HepG2 (cell line): ENCODE data around the gene CYSRT1. TPM values are rescaled to one million over a fixed set of nuclear protein-coding genes. Genes with fewer than 3 reads are reported as not detected.

Experiments used
- GATAD1 ChIP-seq: IDR thresholded peaks from 2 replicates; pipeline ENCODE4 v1.6.1; 2016; ENCODE audit warnings: missing genetic modification reagents, missing compliant biosample characterization
- SKI ChIP-seq: fragments of 450-650 bp; IDR thresholded peaks from one replicate; pipeline ENCODE4 v1.6.1; 2018; ENCODE audit warnings: mild to moderate bottlenecking; ENCODE audit not compliant: partially characterized antibody
- UBTF ChIP-seq: sonication (generic); formaldehyde crosslinking; IDR thresholded peaks from 2 replicates; pipeline ENCODE4 v1.4.0; 2020; ENCODE audit warnings: mild to moderate bottlenecking, missing genetic modification reagents
- ZNF710 ChIP-seq: sonication (generic); formaldehyde crosslinking; IDR thresholded peaks from 2 replicates; pipeline ENCODE4 v1.5.0; 2020; ENCODE audit warnings: mild to moderate bottlenecking, missing genetic modification reagents, borderline replicate concordance
- polyA plus RNA-seq, 8 experiments: library from polyadenylated mRNA; depleted of rRNA in 3 of 8; stranded (reverse) in 7 of 8; unstranded in 1 of 8; fragments of >200 nt; fragmentation: Illumina TruSeq in 4 of 8; extraction: Trizol in 4 of 8; gene quantifications; 2 replicates each; pipeline versions ENCODE4 v1.2.1 to v1.2.3, GENCODE V29; 2011 to 2016; ENCODE audit warnings: low read depth in 4 of 8, missing spikeins in 1 of 8, mixed read lengths in 1 of 8; ENCODE audit not compliant: insufficient read depth in 1 of 8
- total RNA-seq, 5 experiments: library from RNA; depleted of rRNA; stranded (reverse); fragments of >200 nt; fragmentation: Illumina TruSeq; extraction: Trizol; gene quantifications; 2 replicates each; pipeline ENCODE4 v1.2.3, GENCODE V29; 2016; ENCODE audit warnings: low read depth in 1 of 5

Gene CYSRT1
- total and polyA plus RNA-seq, 2 of the 13 experiments (the other 11 are each of a cell fraction or from before 2014, with no cell fraction given), result 1.5 to 2.1 TPM

DNA sequence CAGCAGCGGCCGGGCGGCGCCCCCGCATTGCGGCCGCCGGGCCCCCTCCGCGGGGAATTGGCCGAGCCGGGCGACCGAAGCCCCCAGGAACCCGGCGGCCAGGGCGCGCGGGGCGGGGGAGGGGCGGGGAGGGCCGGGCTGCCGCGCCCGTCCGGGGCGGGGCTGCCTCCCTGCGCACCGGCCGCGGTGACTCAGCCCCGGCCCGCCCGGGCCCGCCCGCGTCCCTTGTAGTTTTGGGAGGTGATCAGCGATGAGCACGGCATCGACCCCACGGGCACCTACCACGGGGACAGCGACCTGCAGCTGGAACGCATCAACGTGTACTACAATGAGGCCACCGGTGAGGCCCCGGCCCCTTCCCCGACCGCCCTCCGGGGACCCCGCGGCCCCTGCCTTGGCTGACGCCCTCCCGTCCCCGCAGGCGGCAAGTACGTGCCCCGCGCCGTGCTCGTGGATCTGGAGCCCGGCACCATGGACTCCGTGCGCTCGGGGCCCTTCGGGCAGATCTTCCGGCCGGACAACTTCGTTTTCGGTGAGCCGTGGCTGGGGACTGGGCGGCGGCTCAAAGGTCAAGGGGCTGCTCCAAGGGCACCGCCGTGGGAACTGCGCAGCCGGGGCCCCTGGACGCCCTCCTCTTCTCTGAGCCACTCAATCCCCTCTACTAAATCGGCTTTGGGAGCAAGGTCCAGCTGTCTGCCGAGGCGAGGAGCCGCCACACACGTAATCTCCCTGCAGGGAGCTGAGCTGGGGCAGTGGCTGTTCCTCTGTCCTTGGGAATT lies 16.7 kb downstream of the CYSRT1 start (continued):
- peak; percentile 14 for TF ChIP-seq ZNF710 (CRISPR knock-in tag)
- TF ChIP-seq SKI, result peak; percentile 62
- TF ChIP-seq UBTF (CRISPR knock-in tag), result peak; percentile 67
- 0 out of 2 replicates have a peak, but pooled peaks have one; percentile 43 for TF ChIP-seq GATAD1 (CRISPR knock-in tag)
- TF ChIP-seq, all 625 proteins: peak for 158
